GM15510 (cell line): Measurements from ENCODE around the gene MEI1.

Experiments used
- POLR2A ChIP-seq: IDR thresholded peaks from 3 replicates; pipeline ENCODE4 v1.6.1; 2011; ENCODE audit warnings: borderline replicate concordance; ENCODE audit not compliant: insufficient read length; ENCODE audit errors: extremely low read depth

Gene MEI1

DNA sequence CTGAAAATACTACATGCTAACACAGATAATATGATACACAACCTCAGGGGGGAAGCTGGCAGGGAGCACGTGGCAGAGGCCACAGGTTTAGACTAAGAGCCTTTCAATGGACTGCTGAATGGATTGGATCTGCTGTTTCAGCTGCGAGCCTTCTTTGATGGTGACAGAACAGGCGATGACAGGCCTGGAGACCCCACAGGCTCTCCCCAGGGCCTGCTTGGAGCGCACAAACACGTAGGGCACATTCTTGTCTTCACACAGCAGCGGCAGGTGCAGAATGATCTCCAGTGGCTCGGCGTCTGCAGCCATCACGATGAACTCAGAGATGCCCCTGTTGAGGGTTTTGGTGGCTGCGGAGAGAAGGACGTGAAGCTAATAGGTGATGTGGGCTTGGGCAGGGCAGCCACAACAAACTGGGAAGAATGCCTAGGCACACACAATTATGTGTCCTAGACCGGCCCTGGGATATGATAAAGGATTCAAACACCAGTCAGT, 24.4 kb upstream of the MEI1 start:
- TF ChIP-seq POLR2A: no peak

DNA sequence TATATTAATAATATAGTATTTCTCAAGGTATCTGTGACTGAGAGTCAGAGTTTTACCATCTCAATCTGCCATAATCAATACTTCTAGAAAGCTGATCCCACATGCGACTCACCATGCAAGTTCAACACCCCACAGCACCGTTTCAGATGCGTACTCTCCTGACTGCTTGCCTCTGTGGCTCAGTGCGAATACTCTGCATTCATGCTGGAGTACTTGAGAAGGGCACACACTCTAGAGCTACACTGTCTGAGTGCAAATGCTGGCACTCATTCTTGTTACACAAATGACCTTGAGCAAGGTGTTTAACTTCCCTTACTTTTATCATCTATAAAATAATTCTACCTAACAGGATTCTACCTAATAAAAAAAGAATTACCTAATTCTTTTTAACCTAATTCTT, 23.2 kb upstream of the MEI1 start:
- TF ChIP-seq POLR2A: no peak

DNA sequence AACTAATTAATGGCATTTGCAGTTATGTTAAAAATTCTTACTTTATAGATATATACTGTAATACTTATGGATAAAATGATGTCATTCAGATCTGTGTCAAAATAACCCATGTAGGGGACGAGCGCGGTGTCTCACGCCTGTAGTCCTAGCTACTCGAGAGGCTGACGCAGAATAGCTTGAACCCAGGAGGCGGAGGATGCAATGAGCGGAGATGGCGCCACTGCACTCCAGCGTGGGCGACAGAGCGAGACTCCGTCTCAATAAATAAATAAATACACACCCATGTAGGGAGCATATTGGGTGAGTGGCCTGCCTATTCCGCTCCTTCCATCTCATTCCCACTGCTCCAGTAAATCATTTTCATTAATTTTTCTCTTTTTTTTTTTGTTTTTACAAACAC, 17.7 kb upstream of the MEI1 start:
- no peak for TF ChIP-seq POLR2A

DNA sequence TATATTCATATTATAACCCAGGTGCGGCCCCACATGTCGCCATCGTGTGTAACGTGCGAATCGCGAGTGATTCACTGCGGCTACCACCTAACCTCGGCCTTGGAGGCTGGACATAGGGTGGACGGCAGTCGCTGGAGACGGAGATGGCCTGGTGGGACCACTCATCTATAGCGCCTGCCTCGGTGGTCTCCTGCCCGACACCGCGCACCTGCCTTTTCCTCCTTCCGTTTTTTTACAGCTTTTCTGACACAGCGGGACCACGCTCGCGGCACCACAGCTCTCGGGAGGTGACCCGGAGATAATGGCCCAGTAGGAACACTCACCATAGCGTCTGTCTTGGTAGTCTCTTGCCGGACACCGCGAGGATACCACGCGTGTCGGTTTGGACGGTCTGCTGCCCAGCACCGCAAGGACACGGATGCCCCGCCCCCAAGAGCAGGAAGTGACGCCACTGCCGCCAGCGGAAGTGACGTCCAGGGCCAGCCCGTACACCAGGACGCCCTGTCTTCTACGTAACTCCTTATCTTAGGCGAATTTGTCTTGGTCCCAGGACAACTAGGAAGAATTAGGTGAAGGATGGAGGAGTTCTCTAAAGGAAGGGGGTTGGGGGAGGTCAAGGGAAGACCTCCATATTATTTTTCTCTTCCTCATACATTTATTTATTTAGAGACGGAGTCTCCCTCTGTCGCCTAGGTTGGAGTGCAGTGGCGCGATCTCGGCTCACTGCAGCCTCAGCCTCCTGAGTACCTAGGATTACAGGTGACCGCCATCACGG, 17.1 kb upstream of the MEI1 start:
- TF ChIP-seq POLR2A: peak; percentile 55

DNA sequence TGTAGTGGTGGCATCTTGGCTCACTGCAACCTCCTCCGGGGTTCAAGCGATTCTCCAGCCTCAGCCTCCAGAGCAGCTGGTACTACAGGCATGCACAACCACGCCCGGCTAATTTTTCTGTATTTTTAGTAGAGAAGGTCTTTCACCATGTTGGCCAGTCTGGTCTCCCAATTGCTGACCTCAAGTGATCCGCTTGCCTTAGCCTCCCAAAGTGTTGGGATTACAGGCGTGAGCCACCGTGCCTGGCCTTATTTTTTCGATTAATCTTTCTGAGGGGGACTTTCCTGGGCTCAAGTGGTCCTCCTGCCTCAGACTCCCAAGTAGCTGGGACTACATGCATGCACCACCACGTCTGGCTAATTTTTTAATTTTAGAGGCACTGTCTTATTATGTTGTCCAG, 16.3 kb upstream of the MEI1 start:
- TF ChIP-seq POLR2A: no peak

DNA sequence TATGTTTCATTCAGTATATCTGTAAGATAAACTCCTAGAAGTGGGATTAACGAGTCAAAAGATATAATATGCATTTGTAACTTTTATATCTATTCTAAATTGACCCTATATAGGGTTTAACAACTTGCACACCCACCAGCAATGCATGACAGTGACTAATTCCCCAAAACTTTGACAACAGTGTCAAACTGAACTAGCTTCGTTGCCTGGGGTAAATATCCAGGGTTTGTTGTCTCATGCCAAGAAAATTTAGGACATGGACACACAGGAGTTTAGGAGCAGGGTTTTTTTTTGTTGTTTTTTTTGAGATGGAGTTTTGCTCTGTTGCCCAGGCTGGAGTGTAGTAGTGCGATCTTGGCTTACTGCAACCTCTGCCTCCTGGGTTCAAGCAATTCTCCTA, 15.7 kb upstream of the MEI1 start:
- no peak for TF ChIP-seq POLR2A

DNA sequence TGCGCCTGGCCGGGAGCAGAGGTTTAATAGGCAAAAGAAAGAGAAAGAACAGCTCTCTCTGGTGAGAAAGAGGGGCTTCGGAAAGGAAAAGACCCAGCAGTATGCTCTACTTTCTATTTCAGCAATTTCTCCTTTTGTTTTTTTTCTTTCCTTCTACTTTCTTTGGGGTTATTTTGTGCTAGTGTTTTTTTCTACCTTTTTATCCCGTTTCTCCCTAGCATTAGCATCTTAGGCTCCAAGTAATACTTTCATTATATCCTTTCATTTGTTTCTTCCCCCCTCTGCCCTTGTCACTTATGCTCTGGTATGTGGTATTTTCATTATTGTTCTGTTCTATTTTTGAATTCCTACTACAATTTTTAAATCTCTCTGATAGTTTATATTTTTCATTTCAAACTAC, 15.1 kb upstream of the MEI1 start:
- no peak for TF ChIP-seq POLR2A

DNA sequence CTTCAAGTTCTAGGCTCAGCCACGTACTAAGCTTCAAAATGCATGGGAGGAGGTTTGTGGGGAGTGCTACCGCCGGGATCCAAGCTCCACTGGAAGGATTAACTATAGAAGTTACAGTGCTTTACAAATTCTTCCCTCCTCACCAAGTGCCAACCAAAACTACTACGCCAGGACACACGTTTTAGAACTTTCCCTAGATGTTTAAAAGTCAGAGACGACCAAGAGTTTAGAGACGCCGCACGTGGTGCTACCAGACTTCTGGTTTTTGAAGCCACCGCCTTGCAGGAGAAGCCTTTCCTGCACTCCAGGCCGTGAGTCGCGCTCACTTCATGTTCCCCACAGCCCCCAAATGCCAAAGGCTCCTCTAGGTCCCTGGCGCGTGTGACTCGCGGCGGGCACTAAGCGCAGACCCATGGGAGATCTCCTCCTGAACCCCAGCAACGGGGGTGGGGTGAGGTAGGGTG, 11.4 kb upstream of the MEI1 start:
- no peak for TF ChIP-seq POLR2A

DNA sequence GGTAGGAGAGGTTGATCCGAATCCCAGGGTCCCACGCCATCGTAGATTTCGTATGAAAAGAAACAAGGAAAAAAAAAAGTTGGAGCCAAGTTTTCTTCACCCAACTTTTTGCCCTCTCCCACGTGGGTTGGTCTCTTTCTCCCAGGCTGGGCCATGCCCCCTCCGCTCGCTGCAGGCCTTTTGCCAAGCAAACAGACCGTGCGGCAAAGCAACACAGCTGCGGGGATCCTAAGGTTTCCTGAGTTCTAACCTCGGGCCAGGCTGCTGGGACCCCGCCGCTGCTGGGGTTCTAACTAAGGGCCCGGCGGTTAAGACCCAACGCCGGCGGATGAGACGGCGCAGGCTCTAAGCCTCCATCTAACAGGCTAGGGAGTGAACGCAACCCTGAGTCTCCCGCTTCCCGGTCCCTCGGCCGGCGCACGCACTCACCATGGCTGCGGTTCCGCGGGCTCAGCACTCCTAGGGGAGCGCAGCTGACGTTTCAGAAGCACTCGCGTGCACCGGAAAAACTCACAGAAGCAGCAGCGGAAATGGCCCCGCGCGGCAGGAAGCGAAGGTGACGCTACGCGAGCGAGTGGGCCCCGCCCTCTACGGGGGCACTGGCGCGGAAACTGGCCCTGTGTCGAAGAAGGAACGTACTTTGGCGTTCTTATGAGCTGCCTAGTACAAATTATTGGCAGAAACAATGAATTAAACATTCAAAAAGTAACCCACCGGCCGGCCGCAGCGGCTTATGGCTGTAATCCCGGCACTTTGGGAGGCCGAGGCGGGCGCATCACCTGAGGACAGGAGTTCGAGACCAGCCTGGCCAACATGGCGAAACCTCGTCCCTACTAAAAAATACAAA, 10.7 kb upstream of the MEI1 start, which contains the start of gene SNU13:
SNU13 (minus strand) TSS at position 503 of the 847 bp plus-strand sequence; CDS start at position 432, 71 bp downstream.
- peak; percentile 88 for TF ChIP-seq POLR2A

DNA sequence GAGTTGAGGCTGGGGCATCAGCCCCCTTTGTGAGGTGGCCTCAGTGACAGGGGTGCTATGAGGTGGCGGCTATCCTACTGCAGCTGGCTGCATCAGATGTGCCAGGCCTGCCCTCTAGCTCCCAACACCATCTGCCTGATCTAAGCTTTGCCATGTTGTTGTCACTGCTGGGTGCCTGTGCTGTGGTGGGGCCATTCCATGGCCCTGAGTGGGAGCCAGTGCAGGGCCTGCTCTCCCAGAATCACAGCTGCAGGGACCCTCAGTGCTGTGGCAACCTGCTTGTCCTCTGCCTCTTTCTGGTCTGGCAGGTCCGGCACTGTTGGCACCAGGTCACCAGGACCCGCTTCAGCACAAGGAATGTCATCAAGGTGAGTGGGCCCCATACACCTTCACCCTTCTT, 8.8 kb upstream of the MEI1 start:
- TF ChIP-seq POLR2A: no peak

DNA sequence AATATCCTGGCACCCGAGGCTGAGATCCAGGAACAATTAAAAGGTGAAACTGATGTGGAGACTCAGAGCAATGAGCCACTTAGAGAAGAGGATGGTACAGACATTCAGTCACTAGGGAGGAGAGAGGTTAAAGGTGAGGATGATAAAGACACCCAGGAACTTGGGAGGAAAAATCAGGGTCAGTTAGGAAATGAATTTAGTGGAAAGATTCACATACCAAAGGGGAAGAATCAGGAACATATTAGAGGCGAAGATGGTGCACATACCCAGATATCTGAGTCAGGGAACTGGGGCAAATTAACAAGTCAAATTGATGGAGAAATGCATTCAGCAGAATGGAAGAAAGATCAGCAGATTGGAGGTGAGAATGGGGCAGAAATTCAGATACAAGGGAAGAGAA, 4.1 kb upstream of the MEI1 start:
- no peak for TF ChIP-seq POLR2A

DNA sequence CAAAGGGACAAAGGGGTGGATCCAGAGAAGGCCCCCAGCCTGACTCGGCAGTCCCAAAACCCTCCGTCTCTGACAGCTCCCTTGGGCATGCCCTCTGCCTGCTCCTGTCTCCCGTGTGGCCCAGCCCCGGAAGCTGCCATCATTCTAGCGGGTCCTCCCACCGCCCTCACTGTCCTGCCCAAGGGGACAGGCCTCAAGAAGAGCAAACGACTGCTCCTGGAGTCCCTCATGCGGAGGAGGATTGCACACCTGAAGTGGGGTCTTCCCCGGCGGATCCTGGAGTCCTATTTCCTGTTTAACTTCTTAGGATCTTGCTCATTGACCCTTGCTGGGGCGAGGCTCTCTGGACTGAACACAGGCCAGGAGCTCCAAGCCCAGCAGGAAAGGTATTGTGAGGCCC, 2.6 kb upstream of the MEI1 start:
- no peak for TF ChIP-seq POLR2A

DNA sequence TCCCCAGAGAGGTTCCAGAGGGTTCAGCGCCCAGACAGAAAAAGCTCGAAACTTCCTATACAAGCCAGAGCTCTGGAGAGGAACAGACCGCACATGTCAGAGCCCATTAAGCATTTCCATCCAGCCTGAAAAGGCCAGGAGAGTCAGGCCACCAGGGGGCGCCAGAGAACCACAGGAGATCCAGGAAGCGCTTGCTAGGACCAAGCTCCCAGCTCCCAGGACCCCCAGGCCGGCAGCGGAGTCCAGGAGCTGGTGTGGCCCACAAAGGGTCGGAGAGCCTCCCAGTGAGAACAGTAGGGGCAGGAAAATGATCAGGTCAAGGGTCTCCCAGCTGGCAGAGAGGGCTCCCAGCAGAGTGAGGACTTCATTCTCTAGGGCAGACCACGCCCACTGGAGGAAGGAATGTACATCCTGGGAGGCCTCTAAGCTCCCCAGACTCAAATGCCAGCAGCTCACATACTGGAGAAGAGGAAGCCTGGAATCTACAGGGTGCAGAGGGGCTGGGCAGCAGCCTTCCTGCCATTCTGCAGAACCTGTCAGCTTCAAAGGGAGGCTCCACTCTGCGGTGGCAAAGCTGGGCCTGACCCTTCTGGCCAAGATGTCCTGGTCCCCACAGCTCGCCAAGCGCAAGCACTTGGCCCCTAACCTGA, 2.1 kb upstream of the MEI1 start:
- TF ChIP-seq POLR2A: no peak

DNA sequence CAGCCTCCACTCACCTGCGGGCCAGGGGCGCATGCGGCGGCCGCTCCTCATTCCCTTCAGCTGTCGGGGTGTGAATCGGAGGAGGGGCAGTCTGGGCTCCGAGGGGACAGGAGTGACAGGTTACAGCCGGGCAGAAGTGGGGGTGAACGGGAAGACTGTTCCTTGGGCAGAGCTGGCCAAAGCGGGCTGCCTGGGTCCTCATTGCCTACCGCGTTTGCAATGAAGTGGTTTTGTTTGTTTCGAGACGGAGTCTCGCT, 733 bp downstream of the MEI1 start:
- TF ChIP-seq POLR2A: no peak

DNA sequence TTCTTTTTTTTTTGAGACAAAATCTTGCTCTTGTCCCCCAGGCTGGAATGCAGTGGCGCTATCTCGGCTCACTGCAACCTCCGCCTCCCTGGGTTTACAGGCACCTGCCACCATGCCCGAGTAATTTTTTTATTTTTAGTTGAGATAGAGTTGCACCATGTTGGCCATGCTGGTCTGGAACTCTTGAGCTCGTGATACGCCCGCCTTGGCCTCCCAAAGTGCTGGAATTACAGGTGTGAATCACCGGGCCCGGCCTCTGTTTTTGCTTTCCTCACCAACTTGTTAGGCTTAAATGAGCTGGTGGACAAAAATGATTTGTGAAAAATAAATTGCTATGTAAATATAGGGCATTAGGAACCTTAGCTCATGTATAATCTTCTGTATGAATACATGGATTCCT, 3.5 kb downstream of the MEI1 start:
- TF ChIP-seq POLR2A: no peak

DNA sequence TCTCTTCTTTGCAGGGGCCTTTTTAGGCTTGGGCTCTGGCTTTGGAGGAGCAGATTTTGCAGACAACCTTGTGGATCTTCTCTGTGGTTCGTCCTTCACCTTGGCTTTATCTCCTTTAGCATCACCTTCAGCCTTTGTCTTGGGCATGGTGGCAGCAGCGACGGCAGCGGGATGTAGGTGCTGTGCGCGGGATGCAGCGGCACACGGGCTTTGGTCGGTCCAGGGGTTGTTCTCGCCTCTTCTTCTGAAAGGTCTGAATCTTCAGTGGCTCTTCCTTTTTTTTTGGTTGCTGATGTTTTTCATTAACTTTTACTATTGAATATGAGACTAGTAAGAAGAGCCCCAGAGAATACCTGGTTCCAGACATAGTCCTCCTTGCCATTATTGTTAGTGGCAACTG, 10.0 kb downstream of the MEI1 start:
- TF ChIP-seq POLR2A: no peak

DNA sequence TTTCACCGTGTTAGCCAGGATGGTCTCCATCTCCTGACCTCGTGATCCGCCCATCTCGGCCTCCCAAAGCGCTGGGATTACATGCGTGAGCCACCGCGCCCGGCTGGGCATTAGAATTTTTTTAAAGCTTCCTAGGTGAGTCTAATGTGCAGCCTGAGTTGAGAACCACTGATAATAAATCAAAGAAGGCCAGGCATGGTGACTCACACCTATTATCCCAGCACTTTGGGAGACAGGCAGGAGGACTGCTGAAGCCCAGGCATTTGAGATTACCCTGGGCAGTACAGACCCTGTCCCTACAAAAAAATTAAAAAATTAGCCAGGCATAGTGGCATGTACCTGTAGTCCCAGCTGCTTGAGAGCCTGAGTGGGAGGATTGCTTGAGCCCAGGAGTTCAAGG, 13.7 kb downstream of the MEI1 start:
- TF ChIP-seq POLR2A: no peak

DNA sequence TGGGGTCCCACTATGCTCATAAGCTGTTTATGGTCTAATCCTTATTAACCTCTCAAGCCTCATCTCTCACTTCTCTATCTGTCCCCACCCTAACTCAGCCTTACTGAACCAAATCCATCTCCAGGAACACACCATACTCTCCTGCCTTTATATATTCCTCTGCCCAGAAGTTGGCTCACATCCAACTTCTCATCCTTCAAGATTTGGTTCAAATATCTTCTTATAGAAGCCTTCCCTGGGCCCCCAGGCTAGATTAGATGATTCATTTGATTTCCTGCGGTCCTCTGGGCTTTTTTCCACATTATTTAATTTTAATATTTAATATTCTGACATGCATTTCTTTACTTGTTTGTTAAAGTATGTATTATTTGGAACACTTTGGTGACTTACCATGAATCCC, 23.2 kb downstream of the MEI1 start:
- no peak for TF ChIP-seq POLR2A
